CD4-positive, alpha-beta T cell treated with Interleukin-15 for 4 hours (primary cell): Measurements from ENCODE around the gene SWSAP1.
A peak's percentile ranks its signal among the peaks of the same experiment; 100 is the strongest.

Experiments
- DNase-seq: peaks from one replicate; pipeline ENCODE4 v3.0.0-alpha.2; 2020; ENCODE audit warnings: low spot score

The SWSAP1 gene

DNA sequence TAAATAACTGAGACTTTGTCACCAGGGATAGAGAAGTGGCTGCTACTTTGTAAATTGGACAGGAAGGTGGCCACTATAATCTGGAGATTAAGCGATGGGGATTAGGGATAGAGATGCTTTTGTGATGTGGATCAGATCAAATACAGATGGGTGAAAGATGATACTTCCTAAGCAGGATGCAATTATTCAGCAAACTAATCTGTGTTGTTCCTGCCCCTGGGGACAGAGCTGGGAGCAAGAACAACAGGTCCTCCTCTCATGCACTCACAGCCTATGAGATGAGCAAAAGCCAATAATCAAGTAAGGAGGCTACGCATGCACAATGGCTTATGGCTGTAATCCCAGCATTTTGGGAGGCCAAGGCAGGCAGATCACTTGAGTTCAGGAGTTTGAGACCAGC, 40.1 kb downstream of the SWSAP1 start:
- DNase-seq, result no peak

DNA sequence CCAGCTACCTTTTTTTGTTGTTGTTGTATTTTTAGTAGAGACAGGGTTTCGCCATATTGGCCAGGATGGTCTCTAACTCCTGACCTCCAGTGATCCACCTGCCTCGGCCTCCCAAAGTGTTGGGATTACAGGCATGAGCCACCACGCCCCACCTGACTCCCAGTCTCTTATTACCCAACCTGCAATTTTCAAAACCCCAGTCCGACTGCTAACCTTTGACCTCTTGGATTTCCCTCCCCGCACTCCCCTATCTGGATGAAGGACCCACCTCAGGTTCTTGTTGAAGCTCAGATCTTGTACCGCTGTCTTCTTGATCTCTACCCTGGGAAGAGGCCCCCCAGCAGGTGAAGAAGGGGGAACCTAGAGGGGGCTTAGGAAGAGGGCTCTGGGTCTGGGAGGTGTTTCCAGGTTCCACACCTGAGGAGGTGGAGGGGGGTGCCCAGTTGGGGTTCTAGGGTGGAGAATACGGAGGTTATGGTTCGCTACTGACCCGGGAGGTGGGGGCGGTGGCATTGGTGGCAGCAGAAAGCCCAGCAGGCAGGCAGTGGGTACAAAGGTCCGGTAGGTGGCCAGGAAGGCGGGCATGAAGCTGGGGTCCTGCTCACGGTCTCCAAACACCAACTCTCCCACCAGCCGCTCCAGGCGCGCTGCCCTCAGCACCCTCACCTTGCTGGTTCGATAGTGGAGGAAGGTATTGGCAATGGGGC, 42.0 kb downstream of the SWSAP1 start:
- no peak for DNase-seq

DNA sequence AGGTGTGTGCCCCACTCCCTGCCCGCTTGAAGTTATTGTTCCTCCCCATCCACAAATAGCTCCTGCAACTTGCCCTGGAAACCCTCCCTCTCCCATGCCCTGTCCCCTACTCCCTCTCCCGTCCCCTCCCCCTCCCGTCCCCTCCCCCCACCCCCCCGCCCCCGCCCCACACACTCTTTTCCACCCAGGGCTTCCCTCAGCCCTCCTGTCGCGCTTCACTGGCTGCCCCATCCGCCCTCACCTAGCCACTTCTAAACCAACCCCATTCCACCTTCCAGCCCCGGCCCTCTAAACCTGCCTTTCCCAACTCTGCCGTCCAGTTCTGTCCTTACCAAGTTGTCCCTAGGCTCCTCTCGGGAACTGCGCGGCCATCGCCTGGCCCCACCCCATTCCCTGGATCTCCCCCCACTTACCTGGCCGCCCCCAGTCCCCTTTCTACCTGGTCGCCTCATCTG, 43.7 kb downstream of the SWSAP1 start:
- DNase-seq, result no peak

DNA sequence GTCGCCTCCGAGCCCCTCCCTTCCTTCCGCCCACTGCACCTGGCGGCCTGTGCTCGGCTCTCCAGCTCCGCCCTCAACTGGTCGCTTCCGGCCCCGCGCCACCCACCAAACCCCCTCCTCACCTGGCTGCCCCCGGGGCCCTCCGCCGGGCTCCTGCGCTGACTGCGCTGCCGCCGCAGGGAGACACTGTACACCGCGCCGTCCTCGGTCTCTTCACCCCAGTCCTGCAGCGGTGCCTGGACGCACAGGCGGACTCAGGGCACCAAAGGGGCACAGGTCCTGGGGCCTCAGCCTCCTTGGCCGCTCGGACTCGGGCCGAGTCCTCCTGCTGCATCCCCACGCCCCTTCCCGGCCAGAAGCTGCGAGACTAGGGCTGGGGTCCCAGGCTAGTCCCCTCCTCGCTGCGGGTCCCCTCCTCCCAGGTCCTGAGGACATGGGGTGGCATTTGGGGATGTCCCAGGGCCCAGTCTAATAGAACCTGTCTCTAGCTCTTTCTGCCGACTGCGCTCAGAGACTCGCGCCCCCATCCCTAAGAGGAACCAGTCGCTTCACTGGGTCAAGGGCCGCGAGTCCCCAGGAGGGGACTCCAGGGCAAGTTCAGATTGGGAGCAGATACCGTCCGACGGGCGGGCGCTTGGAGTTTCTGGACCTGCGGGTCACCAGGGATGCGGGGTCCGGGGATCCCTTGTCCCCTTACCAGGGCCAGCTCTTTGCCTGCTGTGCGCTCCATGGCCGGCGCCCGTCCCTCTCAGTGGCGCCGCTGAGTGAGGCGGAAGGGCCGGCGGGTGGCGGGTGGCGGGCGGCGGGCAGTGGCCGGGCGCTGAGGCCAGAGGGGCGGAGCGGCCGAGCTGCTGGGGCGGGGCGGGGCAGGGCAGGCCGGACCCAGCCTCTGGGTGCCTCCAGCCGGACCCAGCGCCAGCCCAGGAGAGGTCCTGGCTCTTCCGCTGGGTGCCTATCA, 44.4 kb downstream of the SWSAP1 start, which contains the start of gene RGL3:
TSS of gene RGL3 (minus strand) at position 766 of the 958 bp plus-strand sequence. CDS start at position 730, 36 bp downstream.
- DNase-seq, result no peak

DNA sequence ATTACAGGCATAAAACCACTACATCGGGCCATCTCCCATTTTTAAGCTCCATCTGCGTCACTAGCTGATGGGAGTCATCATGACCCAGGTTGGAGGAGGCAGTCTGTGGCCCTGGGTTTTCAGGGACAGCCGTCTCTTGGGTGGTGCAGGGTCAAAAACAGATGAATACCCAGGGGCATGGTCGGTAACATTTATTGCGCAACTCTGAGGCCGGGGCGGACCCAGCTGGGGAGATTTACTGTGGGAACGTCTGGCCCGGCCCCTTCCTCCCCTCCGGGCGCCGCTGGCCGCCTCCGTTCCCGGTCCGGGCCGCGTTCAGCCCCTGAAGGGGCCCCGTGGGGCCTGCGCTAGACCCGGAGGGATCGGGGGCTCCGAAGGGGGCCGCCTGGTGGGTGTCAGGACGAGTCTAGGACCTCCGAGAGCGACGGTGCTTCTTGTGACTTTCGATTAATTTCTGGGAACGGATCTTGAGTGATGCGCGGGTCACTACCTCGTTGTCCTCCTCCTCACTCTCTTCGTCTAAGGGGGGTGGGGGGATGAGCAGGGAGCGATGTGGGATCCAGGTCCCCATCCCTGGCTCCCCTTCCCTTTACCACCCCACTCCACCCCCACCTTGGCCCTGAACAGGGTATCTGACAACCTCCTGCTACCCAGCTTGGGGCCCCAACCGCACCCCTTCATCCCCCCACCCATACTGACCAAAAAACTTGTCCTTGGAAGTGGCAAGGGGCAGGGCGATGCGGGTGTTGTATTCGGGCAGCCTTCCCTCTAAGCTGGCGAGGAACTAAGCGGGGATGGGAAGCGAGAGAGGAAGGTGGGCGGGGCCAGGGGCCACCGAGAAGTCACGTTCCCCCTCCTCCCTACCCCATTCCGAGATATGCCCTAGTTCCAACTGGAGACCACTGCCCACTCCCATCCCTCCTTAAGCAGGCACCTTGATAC, 46.2 kb downstream of the SWSAP1 start:
- no peak for DNase-seq

DNA sequence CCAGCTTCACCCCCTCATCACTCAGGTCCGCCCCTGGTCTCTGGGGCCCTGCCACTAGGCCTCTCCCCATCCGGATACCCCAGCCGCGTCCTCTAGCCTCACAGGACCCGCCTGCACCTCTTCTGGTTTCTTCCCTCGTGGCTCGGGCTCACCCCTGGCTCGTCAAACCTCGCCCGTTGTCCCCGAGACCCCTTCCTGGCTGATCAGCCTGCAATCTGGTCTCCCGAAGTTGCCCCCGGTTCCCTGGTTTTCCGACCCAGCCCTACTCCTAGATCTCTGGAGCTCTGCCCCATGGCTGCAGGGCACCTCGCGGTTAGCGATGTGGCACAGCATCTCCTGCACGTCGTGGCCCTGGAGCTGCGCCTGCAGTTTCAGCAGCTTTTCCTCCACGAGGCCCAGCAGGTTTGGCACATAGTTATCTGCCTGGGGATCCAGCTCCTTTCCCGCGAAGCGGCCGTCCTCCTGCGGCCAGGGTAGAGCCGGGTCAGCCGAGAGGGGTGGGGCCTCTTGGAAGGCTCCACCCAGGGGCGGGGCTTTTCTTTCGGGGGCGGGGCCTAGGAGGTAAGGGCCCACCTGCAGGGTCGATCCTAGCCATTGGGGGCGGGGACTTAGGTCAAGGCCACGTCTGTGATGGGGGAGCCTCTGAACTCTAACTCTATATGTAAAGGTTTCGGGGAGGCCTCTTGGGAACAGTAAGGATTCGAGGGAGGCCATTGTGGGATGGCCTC, 47.1 kb downstream of the SWSAP1 start:
- DNase-seq, result no peak

DNA sequence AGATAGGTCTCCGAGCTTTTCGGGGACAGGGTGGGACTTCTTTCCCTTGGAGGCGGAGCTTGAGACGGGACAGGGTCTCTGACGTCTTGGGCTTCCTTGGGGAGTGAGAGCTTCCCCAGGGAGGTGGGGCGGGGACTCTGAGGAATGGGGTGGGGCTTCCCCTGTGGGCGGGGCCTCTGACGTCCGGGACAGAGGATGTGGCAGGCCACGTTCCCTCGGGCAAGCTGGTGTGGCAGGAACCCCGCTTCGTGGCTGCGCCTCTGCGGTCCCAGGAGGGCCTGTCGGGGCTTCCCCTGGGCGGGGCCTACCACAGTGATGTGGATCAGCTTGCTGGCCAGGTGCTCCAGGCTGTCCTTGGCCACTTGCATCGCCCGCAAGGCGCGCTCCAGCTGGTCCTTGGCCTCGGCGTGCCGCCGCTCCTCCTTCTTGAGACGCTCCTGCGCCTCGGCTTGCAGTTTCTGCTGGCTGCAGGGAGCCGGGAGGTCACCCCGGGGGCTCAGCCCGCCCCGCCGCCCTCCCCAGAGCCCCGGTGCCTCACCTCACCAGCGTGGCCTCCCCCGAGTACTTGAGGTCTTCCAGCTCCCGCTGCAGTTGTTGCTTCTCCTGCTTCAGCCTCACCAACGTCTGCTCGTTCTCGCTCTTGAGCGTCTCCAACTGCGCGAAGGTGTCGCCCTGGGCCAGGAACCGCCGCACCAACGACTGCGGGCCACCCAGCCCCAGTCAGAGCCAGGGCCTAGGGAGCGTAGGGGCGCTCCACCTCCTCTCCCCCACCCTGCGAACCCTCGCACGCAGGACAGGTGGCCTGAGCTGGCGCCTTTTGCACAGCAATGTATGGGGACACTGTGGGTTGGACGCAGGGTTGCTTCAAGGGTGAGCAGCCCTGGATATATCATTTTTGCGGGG, 47.9 kb downstream of the SWSAP1 start:
- peak; percentile 56 for DNase-seq

DNA sequence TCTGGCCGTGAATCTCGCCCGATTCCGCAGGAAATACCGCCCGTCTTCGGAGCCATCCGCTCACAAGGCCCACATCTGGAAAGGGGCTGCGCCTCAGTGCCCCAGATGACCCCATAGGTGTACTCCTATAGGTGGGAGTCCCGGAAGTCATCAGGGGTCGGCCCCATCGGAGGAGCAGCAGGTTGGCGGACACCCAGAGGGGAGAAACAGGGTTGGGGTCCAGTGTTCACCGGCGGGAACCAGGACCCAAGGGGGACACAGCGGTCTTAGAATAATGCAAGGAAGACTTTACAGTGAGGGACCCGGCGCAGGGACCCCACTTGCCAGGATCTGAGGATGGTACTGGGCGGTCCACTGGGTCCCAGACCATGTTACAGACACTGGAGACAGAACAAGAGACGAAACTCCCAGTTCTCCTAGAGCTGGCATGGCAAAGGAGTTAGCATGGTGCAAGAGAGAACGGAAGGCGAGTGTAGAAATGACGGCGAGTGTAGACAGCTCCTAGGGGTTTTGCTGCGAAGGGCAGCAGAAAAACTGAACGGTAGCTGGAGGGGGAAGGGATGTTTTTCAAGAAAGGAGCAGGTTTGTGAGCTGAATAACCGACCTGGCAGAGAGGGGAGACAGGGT, 48.8 kb downstream of the SWSAP1 start:
- no peak for DNase-seq

DNA sequence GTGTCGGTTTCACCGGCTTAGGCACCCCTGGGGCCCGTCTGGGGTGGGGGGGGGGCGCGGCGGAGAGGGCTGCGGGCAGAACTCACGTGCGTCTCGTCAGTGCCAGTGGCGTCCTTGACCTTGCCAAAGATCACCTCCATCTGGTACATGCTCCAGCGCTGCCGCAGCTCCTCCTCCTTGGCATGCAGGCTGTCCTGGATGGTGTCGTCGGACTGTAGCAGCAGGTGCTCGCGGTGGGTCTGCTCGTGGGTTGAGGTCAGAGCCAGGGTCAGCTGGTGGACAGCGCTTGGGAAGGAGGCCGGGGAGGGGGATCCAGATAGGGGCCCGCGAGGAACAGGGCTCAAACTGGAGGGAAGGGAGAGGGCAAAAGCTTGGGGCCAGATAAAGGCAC, 49.3 kb downstream of the SWSAP1 start:
- DNase-seq, result no peak
